Ishikawa (cell line): ENCODE results near the gene METTL27.

Experiments used
- CEBPB ChIP-seq: IDR thresholded peaks from 2 replicates; pipeline ENCODE4 v1.6.1; 2012
- CREB1 ChIP-seq: IDR thresholded peaks from 2 replicates; pipeline ENCODE4 v1.6.1; 2012; ENCODE audit warnings: low read depth
- EP300 ChIP-seq: IDR thresholded peaks from 2 replicates; pipeline ENCODE4 v1.6.1; 2012; ENCODE audit warnings: borderline replicate concordance
- RAD21 ChIP-seq: IDR thresholded peaks from 2 replicates; pipeline ENCODE4 v1.6.1; 2012; ENCODE audit warnings: low read depth
- TAF1 ChIP-seq: IDR thresholded peaks from 2 replicates; pipeline ENCODE4 v1.6.1; 2012; ENCODE audit warnings: low read depth, mild to moderate bottlenecking

- TF ChIP-seq CREB1 = no peak
- no peak for TF ChIP-seq CEBPB
- no peak for TF ChIP-seq EP300
- no peak for TF ChIP-seq RAD21
- no peak for TF ChIP-seq TAF1
These were observed 34.7 kb upstream of the METTL27 start for GRCh38 chr7:73876973-73877372.
